HG03064 (cell line): Measurements from ENCODE around the gene LEMD2.
"Not testable (repeated sequence)": the region's sequence is repeated elsewhere in the genome, so short reads cannot be mapped to it uniquely, and the experiment has no call there.

Experiments
- ATAC-seq: cut with Tn5 transposase; IDR thresholded peaks from one replicate; pipeline ENCODE4 v1.9.1; 2021; ENCODE audit warnings: low read depth; ENCODE audit not compliant: unreplicated experiment

The LEMD2 gene

GRCh38 chr6:33788694-33789549 is at the start of gene LEMD2:
TSS of gene LEMD2 (minus strand) at chr6:33789130. CDS start at chr6:33789116, 14 bp downstream.
- peak; percentile 80 for ATAC-seq

GRCh38 chr6:33837971-33838665 is 49.2 kb upstream of the LEMD2 start:
- no peak for ATAC-seq

DNA sequence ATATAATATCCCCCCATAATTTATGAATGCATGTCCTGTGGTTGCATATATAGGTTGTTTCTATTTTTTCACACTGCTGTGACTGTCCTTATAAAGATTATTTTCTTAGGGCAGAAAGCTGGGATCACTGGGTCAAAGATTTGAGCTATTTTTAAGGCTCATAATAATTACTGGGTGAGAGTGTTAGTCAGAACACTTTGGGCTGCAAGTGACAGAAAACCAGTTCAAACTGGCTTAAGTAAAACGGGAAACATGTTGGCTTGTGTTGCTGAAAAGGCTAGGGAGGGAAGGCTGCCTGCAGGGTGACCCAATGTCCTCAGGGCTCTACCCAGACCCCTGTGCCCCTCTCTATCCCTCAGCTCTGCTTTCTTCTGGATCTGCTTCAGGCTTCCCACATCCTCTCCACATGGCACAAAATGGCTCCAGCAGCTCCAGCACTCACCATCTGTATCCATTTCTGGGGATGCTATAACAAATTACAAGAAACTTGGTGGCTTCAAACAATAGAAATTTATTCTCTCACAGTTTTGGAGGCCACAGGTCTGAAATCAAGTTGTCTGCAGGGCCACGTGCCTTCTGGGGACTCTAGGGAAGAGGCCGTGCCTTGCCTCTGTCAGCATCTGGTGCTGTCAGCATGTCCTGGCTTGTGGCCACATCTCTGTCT is 48.0 kb upstream of the LEMD2 start:
- ATAC-seq: no peak

DNA sequence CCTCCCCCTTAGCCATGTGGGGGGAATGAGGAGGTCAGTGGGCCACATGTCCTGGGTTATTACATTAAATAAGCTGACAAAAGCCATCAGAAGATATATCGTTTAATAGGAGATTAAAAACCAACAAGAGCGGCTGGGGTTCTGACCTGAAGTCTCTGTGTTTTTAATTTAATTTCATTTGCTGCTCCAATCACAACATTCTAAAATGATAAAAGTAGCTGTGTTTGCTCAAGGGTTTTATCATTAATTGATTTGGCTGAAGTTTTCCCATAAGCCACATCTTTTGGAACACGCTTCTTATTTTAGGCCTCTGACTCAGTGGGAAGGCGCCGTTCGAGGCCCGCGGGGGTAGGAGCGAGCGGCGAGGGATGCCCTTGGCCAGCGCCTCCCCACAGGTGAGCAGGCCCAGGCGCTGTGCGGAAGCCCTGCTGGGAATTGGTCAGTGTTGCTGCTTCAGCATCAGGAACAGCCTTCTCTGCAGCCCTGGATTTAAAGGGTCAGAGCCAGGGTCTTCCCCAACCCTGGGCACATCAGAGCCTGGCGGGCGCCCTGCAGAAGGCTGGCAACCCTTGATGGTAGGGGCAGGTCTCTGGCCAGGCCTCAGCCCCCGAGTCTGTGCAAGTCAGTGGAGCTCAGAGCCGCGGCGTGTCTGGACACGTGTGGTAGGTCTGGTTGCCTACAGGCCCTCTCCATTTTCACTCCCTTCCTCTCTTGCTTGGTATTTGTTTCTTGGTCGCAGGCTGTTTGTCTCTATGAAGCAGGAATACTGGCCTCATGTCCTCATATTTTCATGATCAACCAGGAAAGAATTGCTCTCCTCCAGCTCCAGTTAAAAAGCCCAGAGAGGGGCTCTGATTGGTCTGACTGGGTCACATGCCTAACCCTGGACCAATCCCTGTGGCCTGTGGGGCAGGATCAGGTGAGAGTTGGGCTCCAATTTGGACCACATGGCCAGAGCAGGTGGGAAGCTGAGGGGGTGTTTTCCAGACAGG is 45.8 kb upstream of the LEMD2 start:
- no peak for ATAC-seq

DNA sequence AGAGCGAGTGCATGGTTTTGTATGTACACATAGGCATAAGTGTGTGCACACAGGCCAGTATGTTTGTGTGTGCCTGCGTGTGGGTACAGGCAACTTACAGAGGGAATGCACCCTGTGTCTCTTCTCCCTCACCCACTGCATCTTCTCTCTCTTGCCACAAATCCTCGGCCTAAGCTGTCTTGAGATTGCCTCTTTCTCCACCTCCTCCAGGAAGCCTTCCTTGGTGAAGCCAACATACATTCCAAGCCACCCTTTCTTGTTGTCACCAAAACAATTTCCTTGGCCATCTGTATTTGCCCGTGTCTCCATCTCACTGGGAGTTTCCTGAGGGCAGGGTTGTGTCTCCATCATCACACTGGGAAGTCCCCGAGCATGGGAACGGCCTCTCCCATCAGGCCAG is 44.7 kb upstream of the LEMD2 start:
- no peak for ATAC-seq

- ATAC-seq: not testable (repeated sequence)
Observed at GRCh38 chr6:33832831-33833230, 43.9 kb upstream of the LEMD2 start.

DNA sequence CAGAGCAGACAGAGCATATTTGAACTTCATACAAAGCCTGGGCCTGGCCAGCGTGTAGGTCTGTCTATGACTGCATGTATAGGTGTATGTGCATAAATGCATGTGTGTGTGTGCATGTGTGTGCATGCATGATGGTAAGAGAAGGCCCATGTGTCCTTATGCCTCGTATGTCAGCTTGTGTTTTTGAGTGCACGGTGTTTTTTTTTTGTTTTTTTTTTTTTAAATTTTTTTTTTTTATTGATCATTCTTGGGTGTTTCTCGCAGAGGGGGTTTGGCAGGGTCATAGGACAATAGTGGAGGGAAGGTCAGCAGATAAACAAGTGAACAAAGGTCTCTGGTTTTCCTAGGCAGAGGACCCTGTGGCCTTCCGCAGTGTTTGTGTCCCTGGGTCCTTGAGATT is 42.8 kb upstream of the LEMD2 start:
- ATAC-seq: not testable (repeated sequence)

GRCh38 chr6:33830635-33831240 is 41.8 kb upstream of the LEMD2 start:
- no peak for ATAC-seq

GRCh38 chr6:33828764-33829731 is 40.1 kb upstream of the LEMD2 start:
- ATAC-seq: no peak

DNA sequence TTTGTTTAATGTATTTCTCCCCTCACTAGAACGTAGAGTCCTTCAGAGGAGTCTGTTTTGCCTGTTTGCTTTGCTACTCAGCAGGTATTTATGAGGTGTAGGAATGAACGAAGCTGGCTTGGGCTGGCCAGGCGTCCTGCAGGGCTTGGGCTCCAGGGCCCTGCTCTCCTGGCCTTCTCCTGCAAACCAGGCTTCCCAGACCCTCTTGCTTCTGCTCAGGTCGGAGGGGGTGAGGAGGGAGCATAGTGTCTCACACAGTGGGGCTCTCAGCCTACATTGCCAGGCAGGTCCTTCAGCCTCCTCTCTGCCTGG is 39.5 kb upstream of the LEMD2 start:
- ATAC-seq: no peak

DNA sequence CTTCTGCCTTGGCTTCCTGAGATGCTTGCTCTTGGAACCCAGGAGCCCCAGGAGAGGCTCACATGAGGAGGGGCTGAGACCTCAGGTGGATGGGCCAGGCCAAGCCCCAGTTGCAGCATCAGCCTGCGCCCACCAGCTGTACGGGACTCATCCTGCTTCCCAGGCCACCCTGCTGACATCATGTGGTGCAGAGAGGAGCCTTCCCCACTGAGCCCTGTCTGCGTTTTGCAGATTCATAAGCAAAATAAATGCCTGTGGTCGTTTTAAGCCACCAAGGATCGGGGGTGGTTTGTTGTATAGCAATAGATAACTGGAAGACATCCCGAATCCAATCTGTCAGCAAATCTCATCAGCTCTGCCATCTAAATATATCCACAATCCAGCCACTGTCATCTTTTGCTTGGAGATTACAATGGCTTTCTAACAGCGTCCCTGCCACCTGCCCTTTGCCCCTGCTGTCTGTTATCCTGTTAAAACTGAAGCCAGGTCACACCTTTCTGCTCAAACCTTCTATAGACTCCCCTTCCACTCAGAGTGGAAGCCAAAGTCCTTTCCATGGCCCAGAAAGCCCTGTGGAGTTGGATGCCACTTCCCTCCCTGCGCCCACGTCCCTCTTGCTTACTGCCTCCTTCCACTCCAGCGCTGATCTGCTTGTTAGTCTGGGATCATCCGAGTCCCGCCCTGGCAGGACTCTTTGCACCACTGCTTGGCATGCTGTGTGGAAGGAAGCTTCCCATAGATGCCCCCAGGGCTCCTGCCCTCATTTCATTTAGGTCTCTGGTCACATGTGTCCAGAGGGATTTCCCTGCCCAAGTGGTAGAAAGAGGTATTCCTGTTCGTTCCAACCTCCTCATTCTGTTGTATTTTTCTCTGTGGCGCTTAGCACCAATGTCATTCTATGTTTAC is 38.9 kb upstream of the LEMD2 start:
- ATAC-seq: no peak

GRCh38 chr6:33826537-33826936 is 37.6 kb upstream of the LEMD2 start:
- no peak for ATAC-seq

DNA sequence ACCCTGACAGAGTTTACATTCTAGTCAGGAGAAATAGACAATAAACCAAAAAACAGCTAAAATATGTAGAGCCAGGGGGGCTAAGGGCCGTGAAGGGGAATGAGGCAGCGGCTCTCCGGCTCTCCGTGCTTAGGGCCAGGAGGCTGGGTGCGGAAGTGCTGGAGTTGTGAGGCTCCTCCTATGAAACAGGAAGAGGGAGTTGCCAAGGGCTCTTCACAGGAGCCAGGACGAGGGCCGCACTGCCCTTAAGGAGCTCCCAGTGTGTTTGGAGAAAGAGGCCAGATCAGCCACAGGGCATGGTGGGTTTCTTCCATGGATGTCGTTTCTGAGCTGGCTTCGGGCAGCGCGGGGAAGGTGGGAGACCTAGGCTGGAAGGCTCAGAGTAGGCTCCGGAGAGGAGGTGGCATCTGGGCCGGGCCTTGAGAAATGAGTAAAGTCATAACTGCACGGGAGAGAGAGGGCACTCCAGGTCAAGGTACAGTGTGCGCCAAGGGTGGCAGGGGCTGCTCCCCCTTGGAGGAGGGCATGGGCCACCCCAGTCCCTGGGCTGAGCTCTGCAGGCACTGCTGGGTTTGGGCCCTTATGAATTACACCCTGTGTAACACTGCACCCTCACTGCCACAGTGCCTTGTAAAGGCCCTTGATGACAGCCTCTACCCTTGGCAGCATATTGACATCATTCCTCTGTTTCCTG is 35.7 kb upstream of the LEMD2 start:
- ATAC-seq: no peak

GRCh38 chr6:33823806-33824205 is 34.9 kb upstream of the LEMD2 start:
- no peak for ATAC-seq

GRCh38 chr6:33822575-33823395 is 33.9 kb upstream of the LEMD2 start:
- no peak for ATAC-seq

- ATAC-seq: no peak
Observed at GRCh38 chr6:33820784-33821520, 32.0 kb upstream of the LEMD2 start.
